Caco-2 (cell line): ENCODE measurements around the gene SCGB3A1. TPM values are rescaled to one million over a fixed set of nuclear protein-coding genes. Genes with fewer than 3 reads are reported as not detected.

Experiments
- BruUV-seq: library from RNA; stranded (reverse); fragments of 400-500 nt; replicated peaks from 2 replicates; lab custom pipeline; 2021; lab: Mats Ljungman, UMichigan
- CTCF ChIA-PET: fragments of 300-600 bp; sonication (Branson Sonifier 250); formaldehyde crosslinking; loops from one replicate; lab custom pipeline; 2022; ENCODE audit warnings: antibody characterized with exemption; lab: Charles Lee
- POLR2A ChIA-PET: fragments of 300-600 bp; sonication (Branson Sonifier 250); formaldehyde crosslinking; loops from one replicate; lab custom pipeline; 2022; ENCODE audit warnings: antibody characterized with exemption; lab: Charles Lee
- DNase-seq, 2 experiments: peaks; one replicate each; pipeline versions ENCODE4 v3.0.0 to v3.0.0-alpha.2; 2020 to 2022
- H3K27me3 ChIP-seq: replicated peaks from 2 replicates; pipeline ENCODE4 v1.6.0; 2011; ENCODE audit warnings: low read length; ENCODE audit not compliant: control insufficient read depth, insufficient read depth
- H3K36me3 ChIP-seq: 2 replicates; pipeline ENCODE4 v1.5.1; 2011; ENCODE audit warnings: low read length; ENCODE audit not compliant: control insufficient read depth, insufficient read depth
- H3K4me1 ChIP-seq: fragments of 250-450 bp; sonication (Bioruptor Pico); 2 replicates; pipeline ENCODE4 v1.5.1; 2020; ENCODE audit warnings: mild to moderate bottlenecking
- H3K4me3 ChIP-seq: 2 replicates; pipeline ENCODE4 v1.5.1; 2011; ENCODE audit warnings: low read depth, mild to moderate bottlenecking, control low read depth, low read length
- H3K9me3 ChIP-seq: fragments of 250-450 bp; sonication (Bioruptor Pico); 2 replicates; pipeline ENCODE4 v1.5.1; 2020; ENCODE audit warnings: mild to moderate bottlenecking, moderate library complexity
- H3K27ac Mint-ChIP-seq: one replicate; pipeline ENCODE4 v1.8.0; 2022; ENCODE audit warnings: mixed read lengths; ENCODE audit not compliant: unreplicated experiment
- H3K27me3 Mint-ChIP-seq: one replicate; pipeline ENCODE4 v1.8.0; 2022; ENCODE audit warnings: mixed read lengths; ENCODE audit not compliant: insufficient read depth, unreplicated experiment
- H3K36me3 Mint-ChIP-seq: one replicate; pipeline ENCODE4 v1.8.0; 2022; ENCODE audit warnings: mild to moderate bottlenecking, mixed read lengths; ENCODE audit not compliant: insufficient read depth, unreplicated experiment
- H3K4me1 Mint-ChIP-seq: one replicate; pipeline ENCODE4 v1.8.0; 2022; ENCODE audit warnings: low read depth, mixed read lengths; ENCODE audit not compliant: unreplicated experiment
- H3K4me3 Mint-ChIP-seq: one replicate; pipeline ENCODE4 v1.8.0; 2022; ENCODE audit warnings: mild to moderate bottlenecking, moderate library complexity, mixed read lengths; ENCODE audit not compliant: unreplicated experiment
- H3K9me3 Mint-ChIP-seq: one replicate; pipeline ENCODE4 v1.8.0; 2022; ENCODE audit warnings: mixed read lengths; ENCODE audit not compliant: unreplicated experiment
- intact Hi-C: fragments of 100-400 bp; cut with micrococcal nuclease; formaldehyde crosslinking; loops from one replicate; pipeline ENCODE4 v1.10.0; 2022; ENCODE audit not compliant: unreplicated experiment
- total RNA-seq: library from RNA; stranded (reverse); gene quantifications from 2 replicates; pipeline ENCODE4 v1.2.3, GENCODE V29; 2022
- TF ChIP-seq, protein P1 (sequence below), 2 experiments: fragments of 200-600 bp in 1 of 2; IDR thresholded peaks; 1 replicate in 1 of 2; 2 replicates in 1 of 2; pipeline versions ENCODE4 v1.5.1 to v1.8.0; 2011 to 2022; ENCODE audit warnings: antibody characterized with exemption in 1 of 2, control low read depth in 1 of 2, inconsistent platforms in 1 of 2, low read depth in 1 of 2, low read length in 1 of 2, mild to moderate bottlenecking in 1 of 2, moderate library complexity in 1 of 2; ENCODE audit not compliant: insufficient read depth in 1 of 2, severe bottlenecking in 1 of 2, unreplicated experiment in 1 of 2

The SCGB3A1 gene
- total RNA-seq, 1 experiment from 2014 or later, result not detected

DNA sequence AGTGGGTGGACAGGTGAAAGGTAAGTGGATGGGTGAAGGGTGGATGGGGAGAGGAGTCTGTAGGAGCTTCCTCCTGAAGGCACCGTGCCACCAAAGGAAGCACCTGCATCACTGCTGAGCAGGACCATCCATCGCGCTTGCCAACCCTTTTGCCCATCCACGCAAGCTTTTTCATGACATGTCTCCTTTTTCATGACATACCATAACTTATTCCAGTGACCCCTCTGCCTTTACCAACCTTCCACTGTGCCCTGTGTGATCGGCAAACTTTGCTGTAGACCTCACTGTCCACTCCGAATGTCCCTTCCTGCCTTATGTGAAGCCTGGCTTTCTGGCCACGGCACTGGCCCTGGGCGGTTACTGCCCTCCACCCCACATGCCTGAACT lies 44.7 kb upstream of the SCGB3A1 start:
- H3K27me3 Mint-ChIP-seq, result peaks cover 16% of the 10 kb centered on the region
- POLR2A ChIA-PET, result no interaction called here
- Histone ChIP-seq H3K9me3 (no peaks in the 10 kb centered on the region), H3K4me3 (no peak overlapping the region), H3K27me3 (no peaks in the 10 kb centered on the region; the same call in 1 of the 2 replicates), H3K36me3 (no peaks in the 10 kb centered on the region), H3K4me1 (no peaks in the 10 kb centered on the region)
- no peaks in the 10 kb centered on the region for H3K36me3 Mint-ChIP-seq
- TF ChIP-seq, protein P1, sequence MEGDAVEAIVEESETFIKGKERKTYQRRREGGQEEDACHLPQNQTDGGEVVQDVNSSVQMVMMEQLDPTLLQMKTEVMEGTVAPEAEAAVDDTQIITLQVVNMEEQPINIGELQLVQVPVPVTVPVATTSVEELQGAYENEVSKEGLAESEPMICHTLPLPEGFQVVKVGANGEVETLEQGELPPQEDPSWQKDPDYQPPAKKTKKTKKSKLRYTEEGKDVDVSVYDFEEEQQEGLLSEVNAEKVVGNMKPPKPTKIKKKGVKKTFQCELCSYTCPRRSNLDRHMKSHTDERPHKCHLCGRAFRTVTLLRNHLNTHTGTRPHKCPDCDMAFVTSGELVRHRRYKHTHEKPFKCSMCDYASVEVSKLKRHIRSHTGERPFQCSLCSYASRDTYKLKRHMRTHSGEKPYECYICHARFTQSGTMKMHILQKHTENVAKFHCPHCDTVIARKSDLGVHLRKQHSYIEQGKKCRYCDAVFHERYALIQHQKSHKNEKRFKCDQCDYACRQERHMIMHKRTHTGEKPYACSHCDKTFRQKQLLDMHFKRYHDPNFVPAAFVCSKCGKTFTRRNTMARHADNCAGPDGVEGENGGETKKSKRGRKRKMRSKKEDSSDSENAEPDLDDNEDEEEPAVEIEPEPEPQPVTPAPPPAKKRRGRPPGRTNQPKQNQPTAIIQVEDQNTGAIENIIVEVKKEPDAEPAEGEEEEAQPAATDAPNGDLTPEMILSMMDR (IDR thresholded peaks at IDR 0.05; ENCODE audit: insufficient read depth in 1 of 2, low read depth in 1 of 2, low read length in 1 of 2, severe bottlenecking in 1 of 2, unreplicated experiment in 1 of 2), result no peak
- intact Hi-C loops, result no loop called here
- DNase-seq, result peak in 1 of 2 experiments; percentile 14
- H3K9me3 Mint-ChIP-seq, result no peaks in the 10 kb centered on the region
- no TSS peak for BruUV-seq
- H3K4me3 Mint-ChIP-seq, result no peak overlapping the region
- no peaks in the 10 kb centered on the region for H3K4me1 Mint-ChIP-seq
- H3K27ac Mint-ChIP-seq, result no peak overlapping the region
- CTCF ChIA-PET, result no interaction called here

DNA sequence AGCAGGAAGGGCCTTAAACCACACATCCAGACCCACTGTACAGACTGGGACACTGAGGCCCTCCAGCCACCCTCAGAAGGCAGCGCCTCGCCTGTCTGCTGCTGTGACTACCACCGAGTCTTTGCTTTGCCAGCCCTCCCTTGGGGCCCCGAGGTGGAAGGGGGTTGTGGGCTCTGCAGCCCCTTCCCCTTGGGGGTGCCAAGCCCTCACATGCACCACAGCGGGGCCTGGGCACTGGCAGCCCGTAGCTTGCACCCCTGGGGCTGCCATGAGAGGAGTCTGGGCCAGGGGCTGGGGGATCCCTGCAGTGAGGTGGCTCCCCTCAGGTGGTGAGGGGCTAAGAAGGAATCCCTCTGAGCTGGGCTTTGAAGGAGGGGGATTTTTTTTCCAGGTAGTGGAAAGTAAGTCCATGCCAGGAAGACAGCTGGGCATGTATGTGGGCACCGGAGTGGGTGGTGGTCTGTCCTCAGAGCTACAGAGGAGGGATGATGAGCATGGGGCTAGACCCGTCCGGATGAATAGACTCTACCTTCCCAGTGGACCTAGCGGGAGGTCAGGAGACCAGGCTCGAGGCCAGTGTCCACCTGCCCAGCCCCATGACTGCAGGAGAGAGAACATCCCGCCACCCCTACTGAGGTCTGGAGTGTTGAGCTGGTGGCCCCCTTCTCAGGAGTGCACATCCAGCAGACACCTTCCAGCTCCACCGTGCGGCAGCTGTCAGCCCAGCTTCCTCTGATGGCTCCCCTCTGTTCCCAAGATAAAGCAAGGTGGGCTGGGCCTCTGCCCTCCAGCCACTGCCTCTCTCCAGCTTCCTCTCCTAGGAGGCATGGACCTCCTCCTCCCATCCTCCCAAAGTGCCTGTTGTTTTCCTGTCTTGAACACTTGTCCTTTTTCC lies 42.2 kb upstream of the SCGB3A1 start:
- intact Hi-C loops, result no loop called here
- Histone ChIP-seq H3K27me3 (no peaks in the 10 kb centered on the region; the same call in 1 of the 2 replicates), H3K4me3 (no peak overlapping the region), H3K36me3 (no peaks in the 10 kb centered on the region), H3K4me1 (no peaks in the 10 kb centered on the region), H3K9me3 (no peaks in the 10 kb centered on the region)
- CTCF ChIA-PET, result no interaction called here
- TF ChIP-seq, protein P1 (IDR thresholded peaks at IDR 0.05; ENCODE audit: insufficient read depth in 1 of 2, low read depth in 1 of 2, low read length in 1 of 2, severe bottlenecking in 1 of 2, unreplicated experiment in 1 of 2), result no peak
- POLR2A ChIA-PET, result no interaction called here
- no peak overlapping the region for H3K27ac Mint-ChIP-seq
- H3K4me1 Mint-ChIP-seq, result no peaks in the 10 kb centered on the region
- no peak for DNase-seq
- H3K4me3 Mint-ChIP-seq, result no peak overlapping the region
- no peaks in the 10 kb centered on the region for H3K36me3 Mint-ChIP-seq
- BruUV-seq, result no TSS peak
- H3K27me3 Mint-ChIP-seq, result peaks cover 11% of the 10 kb centered on the region
- H3K9me3 Mint-ChIP-seq, result no peaks in the 10 kb centered on the region

DNA sequence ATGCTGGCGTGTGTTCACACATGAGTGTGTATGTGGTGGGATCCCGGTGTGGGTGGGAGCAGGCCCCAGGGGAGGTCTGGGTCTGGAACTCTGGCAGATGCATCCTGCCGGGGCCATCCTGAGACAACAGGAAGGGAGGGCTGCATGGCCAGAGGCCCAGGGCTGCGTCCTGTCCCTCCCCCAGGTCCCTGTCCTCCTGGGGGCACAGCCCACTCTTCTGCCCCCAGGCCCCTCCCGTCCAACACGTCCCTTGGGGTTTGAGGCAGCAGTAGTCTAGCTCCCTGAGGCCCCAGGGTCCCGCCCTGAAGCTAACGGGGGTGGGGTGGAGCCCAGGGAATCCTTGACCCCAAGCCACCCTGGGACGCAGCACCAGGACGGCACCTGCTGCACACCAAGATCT lies 41.5 kb upstream of the SCGB3A1 start:
- ChIA-PET CTCF (no interaction called here), POLR2A (no interaction called here)
- DNase-seq, result no peak
- Histone ChIP-seq H3K27me3 (no peaks in the 10 kb centered on the region), H3K36me3 (no peaks in the 10 kb centered on the region), H3K4me3 (no peak overlapping the region), H3K9me3 (no peaks in the 10 kb centered on the region), H3K4me1 (no peaks in the 10 kb centered on the region)
- TF ChIP-seq, protein P1 (IDR thresholded peaks at IDR 0.05; ENCODE audit: insufficient read depth in 1 of 2, low read depth in 1 of 2, low read length in 1 of 2, severe bottlenecking in 1 of 2, unreplicated experiment in 1 of 2), result no peak
- Mint-ChIP-seq H3K9me3 (no peaks in the 10 kb centered on the region), H3K4me1 (no peaks in the 10 kb centered on the region), H3K27ac (no peak overlapping the region), H3K36me3 (no peaks in the 10 kb centered on the region), H3K4me3 (no peak overlapping the region), H3K27me3 (peaks cover 5% of the 10 kb centered on the region)
- intact Hi-C loops, result no loop called here
- BruUV-seq, result no TSS peak
